OCI-LY3 (cell line): ENCODE measurements around the gene RNFT2.

ENCODE experiments used
- CTCF ChIP-seq: fragments of 200-600, 300-600 bp; sonication (generic); IDR thresholded peaks from 2 replicates; pipeline ENCODE4 v1.5.1; 2014; ENCODE audit warnings: antibody characterized with exemption, low read length, low read depth
- EZH2phosphoT487 ChIP-seq: fragments of 200-600 bp; shearing (Covaris generic); IDR thresholded peaks from 2 replicates; pipeline ENCODE4 v1.6.1; 2018; ENCODE audit warnings: antibody characterized with exemption, mixed run types, low read depth

- no peak for TF ChIP-seq CTCF
- no peak for TF ChIP-seq EZH2phosphoT487
Measured at GRCh38 chr12:116698116-116698515, 40.0 kb upstream of the RNFT2 start.
